Measurements from ENCODE around the gene HABP4. TPM values are rescaled to one million over a fixed set of nuclear protein-coding genes. Genes with fewer than 3 reads are reported as not detected.

The HABP4 gene
- total RNA-seq, 1 experiment from 2014 or later = 9.8 TPM

- ATAC-seq = no peak
- H3K9me3 Mint-ChIP-seq = no peaks in the 10 kb centered on the region
- POLR2A ChIA-PET = interaction anchor here (0.7 kb wide), 2 partner anchors 158 to 262 kb away, joined by 4 to 5 read pairs; no protein-coding TSS in a partner anchor
- DNase-seq (ENCODE audit: low spot score) = no peak
- H3K36me3 Mint-ChIP-seq = peaks cover 11% of the 10 kb centered on the region
- H3K4me1 Mint-ChIP-seq = peaks cover 47% of the 10 kb centered on the region
- CTCF ChIA-PET = interaction anchor here (0.7 to 1.6 kb wide), 2 partner anchors 77 to 206 kb away, joined by 3 to 6 read pairs; no protein-coding TSS in a partner anchor
- no peak for TF ChIP-seq ZNF416 (CRISPR knock-in tag; IDR thresholded peaks at IDR 0.05)
- no peak for TF ChIP-seq TP53 (CRISPR knock-in tag; IDR thresholded peaks at IDR 0.05)
- no peak for TF ChIP-seq CBFB (CRISPR knock-in tag; IDR thresholded peaks at IDR 0.05; ENCODE audit: low read depth)
- no peak for TF ChIP-seq ESRRA (CRISPR knock-in tag; IDR thresholded peaks at IDR 0.05; ENCODE audit: borderline replicate concordance)
- TF ChIP-seq ZMAT4 (CRISPR knock-in tag; IDR thresholded peaks at IDR 0.05) = no peak
- TF ChIP-seq FOXJ3 (CRISPR knock-in tag; IDR thresholded peaks at IDR 0.05; ENCODE audit: borderline replicate concordance) = no peak
- no peak for TF ChIP-seq ZNF671 (CRISPR knock-in tag; IDR thresholded peaks at IDR 0.05)
- TF ChIP-seq, protein P1, sequence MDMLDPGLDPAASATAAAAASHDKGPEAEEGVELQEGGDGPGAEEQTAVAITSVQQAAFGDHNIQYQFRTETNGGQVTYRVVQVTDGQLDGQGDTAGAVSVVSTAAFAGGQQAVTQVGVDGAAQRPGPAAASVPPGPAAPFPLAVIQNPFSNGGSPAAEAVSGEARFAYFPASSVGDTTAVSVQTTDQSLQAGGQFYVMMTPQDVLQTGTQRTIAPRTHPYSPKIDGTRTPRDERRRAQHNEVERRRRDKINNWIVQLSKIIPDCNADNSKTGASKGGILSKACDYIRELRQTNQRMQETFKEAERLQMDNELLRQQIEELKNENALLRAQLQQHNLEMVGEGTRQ (CRISPR knock-in tag; IDR thresholded peaks at IDR 0.05) = no peak
- TF ChIP-seq HMGA2 (CRISPR knock-in tag; IDR thresholded peaks at IDR 0.05) = no peak
- no peak for TF ChIP-seq ETV6 (CRISPR knock-in tag; IDR thresholded peaks at IDR 0.05)
- TF ChIP-seq, protein P2, sequence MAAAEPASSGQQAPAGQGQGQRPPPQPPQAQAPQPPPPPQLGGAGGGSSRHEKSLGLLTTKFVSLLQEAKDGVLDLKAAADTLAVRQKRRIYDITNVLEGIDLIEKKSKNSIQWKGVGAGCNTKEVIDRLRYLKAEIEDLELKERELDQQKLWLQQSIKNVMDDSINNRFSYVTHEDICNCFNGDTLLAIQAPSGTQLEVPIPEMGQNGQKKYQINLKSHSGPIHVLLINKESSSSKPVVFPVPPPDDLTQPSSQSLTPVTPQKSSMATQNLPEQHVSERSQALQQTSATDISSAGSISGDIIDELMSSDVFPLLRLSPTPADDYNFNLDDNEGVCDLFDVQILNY (CRISPR knock-in tag; IDR thresholded peaks at IDR 0.05) = no peak
- TF ChIP-seq RELA (CRISPR knock-in tag; IDR thresholded peaks at IDR 0.05; ENCODE audit: borderline replicate concordance) = no peak
- TF ChIP-seq ATF6 (CRISPR knock-in tag; IDR thresholded peaks at IDR 0.05) = no peak
- TF ChIP-seq USF1 (CRISPR knock-in tag; IDR thresholded peaks at IDR 0.05) = no peak
- TF ChIP-seq FOXP4 (CRISPR knock-in tag; IDR thresholded peaks at IDR 0.05) = no peak
- no peak for TF ChIP-seq ZNF423 (CRISPR knock-in tag; IDR thresholded peaks at IDR 0.05)
- no peak for TF ChIP-seq NR1H2 (CRISPR knock-in tag; IDR thresholded peaks at IDR 0.05)
- TF ChIP-seq, protein P3, sequence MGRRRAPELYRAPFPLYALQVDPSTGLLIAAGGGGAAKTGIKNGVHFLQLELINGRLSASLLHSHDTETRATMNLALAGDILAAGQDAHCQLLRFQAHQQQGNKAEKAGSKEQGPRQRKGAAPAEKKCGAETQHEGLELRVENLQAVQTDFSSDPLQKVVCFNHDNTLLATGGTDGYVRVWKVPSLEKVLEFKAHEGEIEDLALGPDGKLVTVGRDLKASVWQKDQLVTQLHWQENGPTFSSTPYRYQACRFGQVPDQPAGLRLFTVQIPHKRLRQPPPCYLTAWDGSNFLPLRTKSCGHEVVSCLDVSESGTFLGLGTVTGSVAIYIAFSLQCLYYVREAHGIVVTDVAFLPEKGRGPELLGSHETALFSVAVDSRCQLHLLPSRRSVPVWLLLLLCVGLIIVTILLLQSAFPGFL (CRISPR knock-in tag; IDR thresholded peaks at IDR 0.05; ENCODE audit: borderline replicate concordance) = no peak
- no peaks in the 10 kb centered on the region for H3K27me3 Mint-ChIP-seq (ENCODE audit: low read depth)
- H3K4me3 Mint-ChIP-seq = no peak overlapping the region
- no peak overlapping the region for H3K27ac Mint-ChIP-seq
Observed at GRCh38 chr9:96461336-96461735, 11.4 kb downstream of the HABP4 start.
